SK-N-MC (cell line): ENCODE data around the gene TSSK6.

ENCODE experiments used
- EZH2 ChIP-seq: fragments of 200-600 bp; sonication (generic); IDR thresholded peaks from one replicate; pipeline ENCODE4 v1.6.1; 2017; ENCODE audit warnings: antibody characterized with exemption
- POLR2AphosphoS5 ChIP-seq: IDR thresholded peaks from 2 replicates; pipeline ENCODE4 v1.6.1; 2012; ENCODE audit warnings: mild to moderate bottlenecking, low read depth, low read length, borderline replicate concordance

GRCh38 chr19:19515642-19516519, 533 bp upstream of the TSSK6 start, which contains the start of gene NDUFA13:
- no peak for TF ChIP-seq EZH2
- TF ChIP-seq POLR2AphosphoS5 = peak; percentile 95
